Testis (tissue), 3 donors: ENCODE data around the gene CFAP97D2. TPM values are rescaled to one million over a fixed set of nuclear protein-coding genes. Genes with fewer than 3 reads are reported as not detected.

ENCODE experiments used
- DNase-seq: peaks from one replicate; pipeline ENCODE4 v3.0.0-alpha.2; 2019
- H3K27ac ChIP-seq, 2 donors: fragments of 200-600 bp; sonication (generic); one replicate each; pipeline ENCODE4 v1.5.1; 2019
- H3K27me3 ChIP-seq: fragments of 200-600 bp; sonication (generic); one replicate; pipeline ENCODE4 v1.5.1; 2019
- H3K36me3 ChIP-seq: fragments of 200-600 bp; sonication (generic); one replicate; pipeline ENCODE4 v1.5.1; 2017; ENCODE audit warnings: low read depth; ENCODE audit errors: missing control alignments
- H3K4me1 ChIP-seq: fragments of 200-600 bp; sonication (generic); one replicate; pipeline ENCODE4 v1.5.1; 2019
- H3K4me3 ChIP-seq, 2 donors: fragments of 200-600 bp; sonication (generic); one replicate each; pipeline ENCODE4 v1.5.1; 2017 to 2019
- H3K9me3 ChIP-seq: fragments of 200-600 bp; sonication (generic); one replicate; pipeline ENCODE4 v1.5.1; 2017
- CTCF ChIP-seq, 3 experiments: fragments of 450-650 bp in 2 of 3; fragments of 200-600 bp in 1 of 3; sonication (generic) in 1 of 3; IDR thresholded peaks; one replicate each; pipeline ENCODE4 v1.5.1; 2016 to 2019; ENCODE audit warnings: antibody characterized with exemption in 3 of 3, mild to moderate bottlenecking in 2 of 3, moderate library complexity in 1 of 3
- POLR2A ChIP-seq: fragments of 450-650 bp; IDR thresholded peaks from one replicate; pipeline ENCODE4 v1.6.1; 2017; ENCODE audit warnings: antibody characterized with exemption, mild to moderate bottlenecking, moderate library complexity
- WGBS, 2 donors: methylation state at CpG; one replicate each; pipeline ENCODE4 v1.1.5; 2018; 5-methylcytosine and 5-hydroxymethylcytosine counted together
- intact Hi-C: fragments of 100-400 bp; cut with DNase I; formaldehyde crosslinking; loops from one replicate; pipeline ENCODE4 v1.15.1; 2023; ENCODE audit warnings: low total_unique reads
- polyA plus RNA-seq: library from polyadenylated mRNA; stranded (reverse); fragments of 350-450 nt; fragmentation: Illumina TruSeq; extraction: RNeasy Lipid Tissue Mini Kit (QIAGEN cat#74804); gene quantifications from one replicate; pipeline ENCODE4 v1.2.3, GENCODE V29; 2014; ENCODE audit warnings: low read depth, low replicate concordance; ENCODE audit not compliant: insufficient read depth
- total RNA-seq, 2 donors: library from RNA; depleted of rRNA; stranded (reverse); fragments of >200 nt; gene quantifications; one replicate each; pipeline ENCODE4 v1.2.3, GENCODE V29; 2016

Gene CFAP97D2
- total and polyA plus RNA-seq, 3 donors from 2014 or later, result 1.5 to 2.7 (median 2.3) TPM

- Histone ChIP-seq H3K4me1 (peaks cover 5% of the 10 kb centered on the region), H3K36me3 (no peaks in the 10 kb centered on the region), H3K27ac (no peak overlapping the region), H3K4me3 (no peak overlapping the region), H3K9me3 (no peaks in the 10 kb centered on the region), H3K27me3 (no peaks in the 10 kb centered on the region)
- WGBS, 2 donors, result 82 to 88% methylated on average over 16 to 24 of the region's 24 CpGs
- no peak for DNase-seq
- intact Hi-C loops, result no loop called here
- no peak for TF ChIP-seq CTCF (IDR thresholded peaks at IDR 0.05)
- no peak for TF ChIP-seq POLR2A
These were observed 35.1 kb upstream of the CFAP97D2 start for GRCh38 chr13:114143806-114144605.

GRCh38 chr13:114144606-114145244, 34.3 kb upstream of the CFAP97D2 start:
- DNase-seq, result no peak
- WGBS, 2 donors, result 91 to 94% methylated on average over 16 to 17 of the region's 17 CpGs
- intact Hi-C loops, result no loop called here

GRCh38 chr13:114145256-114145655, 33.8 kb upstream of the CFAP97D2 start:
- Histone ChIP-seq H3K27ac (no peak overlapping the region), H3K9me3 (no peaks in the 10 kb centered on the region), H3K27me3 (no peaks in the 10 kb centered on the region), H3K36me3 (no peaks in the 10 kb centered on the region), H3K4me1 (peaks cover 5% of the 10 kb centered on the region), H3K4me3 (no peak overlapping the region)
- TF ChIP-seq CTCF (IDR thresholded peaks at IDR 0.05) (no peak), POLR2A (no peak)
- 74 to 82% methylated on average over 3 of the region's 3 CpGs for WGBS, 2 donors
- no peak for DNase-seq
- intact Hi-C loops, result no loop called here

More at GRCh38 chr13:114144606-114145244, 34.3 kb upstream of the CFAP97D2 start:
- H3K4me3 ChIP-seq, result no peak overlapping the region
- no peaks in the 10 kb centered on the region for H3K36me3 ChIP-seq
- H3K4me1 ChIP-seq, result peaks cover 5% of the 10 kb centered on the region
- TF ChIP-seq POLR2A (no peak), CTCF (IDR thresholded peaks at IDR 0.05) (no peak)
- no peak overlapping the region for H3K27ac ChIP-seq
- H3K27me3 ChIP-seq, result no peaks in the 10 kb centered on the region
- H3K9me3 ChIP-seq, result no peaks in the 10 kb centered on the region

- Histone ChIP-seq H3K36me3 (no peaks in the 10 kb centered on the region), H3K4me3 (no peak overlapping the region), H3K9me3 (no peaks in the 10 kb centered on the region), H3K27ac (no peak overlapping the region), H3K27me3 (no peaks in the 10 kb centered on the region), H3K4me1 (peaks cover 2% of the 10 kb centered on the region)
- intact Hi-C loops, result no loop called here
- TF ChIP-seq CTCF (IDR thresholded peaks at IDR 0.05) (no peak), POLR2A (no peak)
- 95 to 97% methylated on average over 14 of the region's 14 CpGs for WGBS, 2 donors
- DNase-seq, result no peak
These were observed 33.3 kb upstream of the CFAP97D2 start for GRCh38 chr13:114145722-114146121.
